HepG2 (cell line): ENCODE results near the gene IHH. TPM values are rescaled to one million over a fixed set of nuclear protein-coding genes. Genes with fewer than 3 reads are reported as not detected.
A peak's percentile ranks its signal among the peaks of the same experiment; 100 is the strongest.

Experiments
- CSRNP2 ChIP-seq: sonication (generic); formaldehyde crosslinking; conservative IDR thresholded peaks from 2 replicates; pipeline ENCODE4 v1.8.0; 2022; ENCODE audit warnings: low read depth, missing genetic modification reagents
- HOXA7 ChIP-seq: sonication (generic); formaldehyde crosslinking; IDR thresholded peaks from 2 replicates; pipeline ENCODE4 v1.8.1; 2022; ENCODE audit warnings: mild to moderate bottlenecking, missing genetic modification reagents, moderate library complexity
- MATR3 ChIP-seq: sonication (generic); formaldehyde crosslinking; IDR thresholded peaks from 2 replicates; pipeline ENCODE4 v1.4.0; 2020; ENCODE audit warnings: missing genetic modification reagents
- RARG ChIP-seq: sonication (generic); formaldehyde crosslinking; IDR thresholded peaks from 2 replicates; pipeline ENCODE4 v1.4.0; 2020; ENCODE audit warnings: low read depth, mild to moderate bottlenecking, missing genetic modification reagents
- RBFOX2 ChIP-seq: fragments of 200-400 bp; formaldehyde crosslinking; IDR thresholded peaks from 2 replicates; pipeline ENCODE4 v1.6.1; 2017; ENCODE audit warnings: low read depth, mild to moderate bottlenecking, low read length
- RORA ChIP-seq: sonication (generic); formaldehyde crosslinking; IDR thresholded peaks from 2 replicates; pipeline ENCODE4 v1.5.0; 2020; ENCODE audit warnings: mild to moderate bottlenecking, missing genetic modification reagents, moderate library complexity
- USF2 ChIP-seq, 2 experiments: sonication (generic) in 1 of 2; formaldehyde crosslinking in 1 of 2; IDR thresholded peaks; 2 replicates each; pipeline versions ENCODE4 v1.5.1 to v1.6.1; 2011 to 2020; ENCODE audit warnings: borderline replicate concordance in 1 of 2, low read depth in 1 of 2, low read length in 1 of 2, mild to moderate bottlenecking in 1 of 2, missing genetic modification reagents in 1 of 2, moderate library complexity in 1 of 2
- ZNF737 ChIP-seq: sonication (generic); formaldehyde crosslinking; IDR thresholded peaks from 2 replicates; pipeline ENCODE4 v1.5.0; 2020; ENCODE audit warnings: missing genetic modification reagents, mild to moderate bottlenecking, borderline replicate concordance
- polyA plus RNA-seq, 8 experiments: library from polyadenylated mRNA; depleted of rRNA in 3 of 8; stranded (reverse) in 7 of 8; unstranded in 1 of 8; fragments of >200 nt; fragmentation: Illumina TruSeq in 4 of 8; extraction: Trizol in 4 of 8; gene quantifications; 2 replicates each; pipeline versions ENCODE4 v1.2.1 to v1.2.3, GENCODE V29; 2011 to 2016; ENCODE audit warnings: low read depth in 4 of 8, missing spikeins in 1 of 8, mixed read lengths in 1 of 8; ENCODE audit not compliant: insufficient read depth in 1 of 8
- total RNA-seq, 5 experiments: library from RNA; depleted of rRNA; stranded (reverse); fragments of >200 nt; fragmentation: Illumina TruSeq; extraction: Trizol; gene quantifications; 2 replicates each; pipeline ENCODE4 v1.2.3, GENCODE V29; 2016; ENCODE audit warnings: low read depth in 1 of 5
- TF ChIP-seq, protein P1 (sequence below): sonication (generic); formaldehyde crosslinking; IDR thresholded peaks from 2 replicates; pipeline ENCODE4 v1.4.0; 2020; ENCODE audit warnings: missing genetic modification reagents
- TF ChIP-seq, protein P2 (sequence below): sonication (generic); formaldehyde crosslinking; IDR thresholded peaks from 2 replicates; pipeline ENCODE4 v1.5.1; 2020; ENCODE audit warnings: missing genetic modification reagents, mild to moderate bottlenecking, borderline replicate concordance
- TF ChIP-seq, protein P3 (sequence below): sonication (generic); formaldehyde crosslinking; IDR thresholded peaks from 2 replicates; pipeline ENCODE4 v1.4.0; 2020; ENCODE audit warnings: mild to moderate bottlenecking, low read depth, missing genetic modification reagents

IHH gene
- total and polyA plus RNA-seq, 2 of the 13 experiments (the other 11 are each of a cell fraction or from before 2014, with no cell fraction given) = 0.42 TPM; not detected in 1

- TF ChIP-seq, protein P1, sequence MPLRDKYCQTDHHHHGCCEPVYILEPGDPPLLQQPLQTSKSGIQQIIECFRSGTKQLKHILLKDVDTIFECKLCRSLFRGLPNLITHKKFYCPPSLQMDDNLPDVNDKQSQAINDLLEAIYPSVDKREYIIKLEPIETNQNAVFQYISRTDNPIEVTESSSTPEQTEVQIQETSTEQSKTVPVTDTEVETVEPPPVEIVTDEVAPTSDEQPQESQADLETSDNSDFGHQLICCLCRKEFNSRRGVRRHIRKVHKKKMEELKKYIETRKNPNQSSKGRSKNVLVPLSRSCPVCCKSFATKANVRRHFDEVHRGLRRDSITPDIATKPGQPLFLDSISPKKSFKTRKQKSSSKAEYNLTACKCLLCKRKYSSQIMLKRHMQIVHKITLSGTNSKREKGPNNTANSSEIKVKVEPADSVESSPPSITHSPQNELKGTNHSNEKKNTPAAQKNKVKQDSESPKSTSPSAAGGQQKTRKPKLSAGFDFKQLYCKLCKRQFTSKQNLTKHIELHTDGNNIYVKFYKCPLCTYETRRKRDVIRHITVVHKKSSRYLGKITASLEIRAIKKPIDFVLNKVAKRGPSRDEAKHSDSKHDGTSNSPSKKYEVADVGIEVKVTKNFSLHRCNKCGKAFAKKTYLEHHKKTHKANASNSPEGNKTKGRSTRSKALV = peak; percentile 64; the same call in 1 of the 2 replicates
- TF ChIP-seq, protein P2, sequence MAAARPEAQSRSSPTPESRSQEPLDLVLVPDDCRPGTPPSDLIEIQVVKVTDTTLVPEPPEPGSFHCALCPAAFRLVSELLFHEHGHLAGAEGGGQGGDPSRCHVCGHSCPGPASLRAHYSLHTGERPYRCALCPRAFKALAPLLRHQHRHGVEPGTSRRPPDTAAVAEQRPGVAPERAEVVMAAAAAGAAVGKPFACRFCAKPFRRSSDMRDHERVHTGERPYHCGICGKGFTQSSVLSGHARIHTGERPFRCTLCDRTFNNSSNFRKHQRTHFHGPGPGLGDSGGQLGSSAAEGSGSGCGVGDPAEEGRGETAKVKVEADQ (CRISPR knock-in tag) = 0 out of 2 replicates have a peak, but pooled peaks have one; percentile 3
- TF ChIP-seq, protein P3, sequence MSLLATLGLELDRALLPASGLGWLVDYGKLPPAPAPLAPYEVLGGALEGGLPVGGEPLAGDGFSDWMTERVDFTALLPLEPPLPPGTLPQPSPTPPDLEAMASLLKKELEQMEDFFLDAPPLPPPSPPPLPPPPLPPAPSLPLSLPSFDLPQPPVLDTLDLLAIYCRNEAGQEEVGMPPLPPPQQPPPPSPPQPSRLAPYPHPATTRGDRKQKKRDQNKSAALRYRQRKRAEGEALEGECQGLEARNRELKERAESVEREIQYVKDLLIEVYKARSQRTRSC (CRISPR knock-in tag) = peak; percentile 74; the same call in 1 of the 2 replicates
- no peak for TF ChIP-seq USF2 (IDR thresholded peaks at IDR 0.05; ENCODE audit: low read depth, low read length)
- 0 out of 2 replicates have a peak, but pooled peaks have one; percentile 55 for TF ChIP-seq USF2 (CRISPR knock-in tag; IDR thresholded peaks at IDR 0.05; ENCODE audit: borderline replicate concordance)
- 0 out of 2 replicates have a peak, but pooled peaks have one; percentile 28 for TF ChIP-seq CSRNP2 (CRISPR knock-in tag)
- TF ChIP-seq RORA (CRISPR knock-in tag) = no peak
- no peak for TF ChIP-seq HOXA7 (CRISPR knock-in tag)
- no peak for TF ChIP-seq RARG
- TF ChIP-seq MATR3 (CRISPR knock-in tag) = no peak
- TF ChIP-seq ZNF737 (CRISPR knock-in tag) = 0 out of 2 replicates have a peak, but pooled peaks have one; percentile 32
- peak; percentile 17; the same call in 1 of the 2 replicates for TF ChIP-seq RBFOX2
These were observed 717 bp downstream of the IHH start (continued) for GRCh38 chr2:219059725-219060682.
